HepG2 (cell line): ENCODE measurements around the gene MCRIP2. TPM values are rescaled to one million over a fixed set of nuclear protein-coding genes. Genes with fewer than 3 reads are reported as not detected.

Experiments
- CCAR2 ChIP-seq: fragments of 200-400 bp; formaldehyde crosslinking; optimal IDR thresholded peaks from 2 replicates; pipeline ENCODE3; 2018; ENCODE audit warnings: low read depth, mild to moderate bottlenecking, low read length, moderate library complexity
- EEA1 ChIP-seq: sonication (generic); formaldehyde crosslinking; IDR thresholded peaks from 2 replicates; pipeline ENCODE4 v1.5.1; 2020; ENCODE audit warnings: mild to moderate bottlenecking, missing genetic modification reagents, borderline replicate concordance
- KDM3A ChIP-seq: IDR thresholded peaks from 2 replicates; pipeline ENCODE4 v1.6.1; 2018; ENCODE audit warnings: low read depth, missing compliant biosample characterization
- LRRFIP1 ChIP-seq: sonication (generic); formaldehyde crosslinking; conservative IDR thresholded peaks from 2 replicates; pipeline ENCODE4 v1.4.0; 2020; ENCODE audit warnings: missing genetic modification reagents
- MXI1 ChIP-seq: IDR thresholded peaks from 3 replicates; pipeline ENCODE4 v1.6.1; 2012; ENCODE audit warnings: low read depth, low read length, inconsistent platforms, borderline replicate concordance
- NR2F1 ChIP-seq, 2 experiments: fragments of 450-650 bp in 1 of 2; formaldehyde crosslinking in 1 of 2; IDR thresholded peaks; 2 replicates each; pipeline versions ENCODE4 v1.5.0 to v1.6.1; 2016 to 2020; ENCODE audit warnings: mild to moderate bottlenecking in 1 of 2, missing compliant biosample characterization in 1 of 2, missing genetic modification reagents in 1 of 2, moderate library complexity in 1 of 2
- NR2F6 ChIP-seq, 2 experiments: IDR thresholded peaks; 2 replicates each; pipeline ENCODE4 v1.6.1; 2016; ENCODE audit warnings: antibody characterized with exemption in 1 of 2, mild to moderate bottlenecking in 1 of 2
- ONECUT2 ChIP-seq: sonication (generic); formaldehyde crosslinking; IDR thresholded peaks from 2 replicates; pipeline ENCODE4 v1.4.0; 2020; ENCODE audit warnings: missing genetic modification reagents
- POLR2AphosphoS5 ChIP-seq: IDR thresholded peaks from 2 replicates; pipeline ENCODE4 v1.6.1; 2012; ENCODE audit warnings: low read depth, low read length
- RCOR2 ChIP-seq: IDR thresholded peaks from 2 replicates; pipeline ENCODE4 v1.6.1; 2016; ENCODE audit warnings: missing biosample characterization, missing genetic modification reagents
- TIGD3 ChIP-seq: sonication (generic); formaldehyde crosslinking; IDR thresholded peaks from 2 replicates; pipeline ENCODE4 v1.5.1; 2020; ENCODE audit warnings: mild to moderate bottlenecking, missing genetic modification reagents, borderline replicate concordance
- TRIM22 ChIP-seq: fragments of 450-650 bp; IDR thresholded peaks from 2 replicates; pipeline ENCODE4 v1.6.1; 2017
- XRCC5 ChIP-seq: fragments of 200-400 bp; formaldehyde crosslinking; optimal IDR thresholded peaks from 2 replicates; pipeline ENCODE3; 2017; ENCODE audit warnings: mild to moderate bottlenecking, low read length
- YY1 ChIP-seq: IDR thresholded peaks from 2 replicates; pipeline ENCODE4 v1.6.1; 2011; ENCODE audit warnings: low read length, low read depth, moderate library complexity, mild to moderate bottlenecking; ENCODE audit not compliant: insufficient read depth, insufficient replicate concordance
- ZBTB8A ChIP-seq: sonication (generic); formaldehyde crosslinking; IDR thresholded peaks from 2 replicates; pipeline ENCODE4 v1.4.0; 2020; ENCODE audit warnings: mild to moderate bottlenecking, low read depth, missing genetic modification reagents, borderline replicate concordance
- ZMAT5 ChIP-seq: sonication (generic); formaldehyde crosslinking; IDR thresholded peaks from 2 replicates; pipeline ENCODE4 v1.5.0; 2020; ENCODE audit warnings: mild to moderate bottlenecking, low read depth, missing genetic modification reagents, borderline replicate concordance
- ZNF280B ChIP-seq: sonication (generic); formaldehyde crosslinking; IDR thresholded peaks from 2 replicates; pipeline ENCODE4 v1.5.0; 2020; ENCODE audit warnings: missing genetic modification reagents, mild to moderate bottlenecking, borderline replicate concordance
- ZNF292 ChIP-seq: sonication (generic); formaldehyde crosslinking; IDR thresholded peaks from 2 replicates; pipeline ENCODE4 v1.8.1; 2022; ENCODE audit warnings: mild to moderate bottlenecking, low read depth, missing genetic modification reagents, borderline replicate concordance
- ZNF3 ChIP-seq: IDR thresholded peaks from 2 replicates; pipeline ENCODE4 v1.7.0; 2017; ENCODE audit warnings: inconsistent platforms
- ZNF564 ChIP-seq: sonication (generic); formaldehyde crosslinking; IDR thresholded peaks from 2 replicates; pipeline ENCODE4 v1.8.1; 2023; ENCODE audit warnings: mild to moderate bottlenecking, missing genetic modification reagents
- ZNF570 ChIP-seq: sonication (generic); formaldehyde crosslinking; IDR thresholded peaks from 2 replicates; pipeline ENCODE4 v1.4.0; 2020; ENCODE audit warnings: mild to moderate bottlenecking, missing genetic modification reagents, borderline replicate concordance
- ZNF580 ChIP-seq: IDR thresholded peaks from 2 replicates; pipeline ENCODE4 v1.6.1; 2016; ENCODE audit warnings: low read depth, borderline replicate concordance
- ZNF720 ChIP-seq: sonication (generic); formaldehyde crosslinking; IDR thresholded peaks from 2 replicates; pipeline ENCODE4 v1.4.0; 2020; ENCODE audit warnings: missing genetic modification reagents
- ZNF879 ChIP-seq: sonication (generic); formaldehyde crosslinking; IDR thresholded peaks from 2 replicates; pipeline ENCODE4 v1.8.1; 2023; ENCODE audit warnings: missing genetic modification reagents
- polyA plus RNA-seq, 8 experiments: library from polyadenylated mRNA; depleted of rRNA in 3 of 8; stranded (reverse) in 7 of 8; unstranded in 1 of 8; fragments of >200 nt; fragmentation: Illumina TruSeq in 4 of 8; extraction: Trizol in 4 of 8; gene quantifications; 2 replicates each; pipeline versions ENCODE4 v1.2.1 to v1.2.3, GENCODE V29; 2011 to 2016; ENCODE audit warnings: low read depth in 4 of 8, missing spikeins in 1 of 8, mixed read lengths in 1 of 8; ENCODE audit not compliant: insufficient read depth in 1 of 8
- total RNA-seq, 5 experiments: library from RNA; depleted of rRNA; stranded (reverse); fragments of >200 nt; fragmentation: Illumina TruSeq; extraction: Trizol; gene quantifications; 2 replicates each; pipeline ENCODE4 v1.2.3, GENCODE V29; 2016; ENCODE audit warnings: low read depth in 1 of 5

Gene MCRIP2
- total and polyA plus RNA-seq, 2 of the 13 experiments (the other 11 are each of a cell fraction or from before 2014, with no cell fraction given): 39.6 to 76.7 TPM

- no peak for TF ChIP-seq TIGD3
- no peak for TF ChIP-seq ZNF720 (CRISPR knock-in tag)
- peak; percentile 28 to 43; a peak in 2 of 4 replicates for TF ChIP-seq NR2F1 (CRISPR knock-in tag; IDR thresholded peaks at IDR 0.05)
- TF ChIP-seq ZNF280B (CRISPR knock-in tag): no peak
- TF ChIP-seq ZNF580: no peak
- no peak for TF ChIP-seq CCAR2
- TF ChIP-seq ONECUT2 (CRISPR knock-in tag): no peak
- TF ChIP-seq KDM3A (CRISPR knock-in tag): no peak
- no peak for TF ChIP-seq XRCC5
- no peak for TF ChIP-seq ZNF570
- no peak for TF ChIP-seq LRRFIP1 (CRISPR knock-in tag)
- TF ChIP-seq MXI1: 0 out of 3 replicates have a peak, but pooled peaks have one; percentile 4
- TF ChIP-seq POLR2AphosphoS5: peak; percentile 26; the same call in 1 of the 2 replicates
- no peak for TF ChIP-seq ZNF879
- TF ChIP-seq ZBTB8A (CRISPR knock-in tag): no peak
- TF ChIP-seq EEA1 (CRISPR knock-in tag): no peak
- no peak for TF ChIP-seq ZMAT5
- no peak for TF ChIP-seq ZNF3 (CRISPR knock-in tag)
- TF ChIP-seq ZNF564 (CRISPR knock-in tag): no peak
- peak; percentile 87 for TF ChIP-seq NR2F6 (IDR thresholded peaks at IDR 0.05)
- peak; percentile 55 for TF ChIP-seq NR2F6 (CRISPR knock-in tag; IDR thresholded peaks at IDR 0.05)
- no peak for TF ChIP-seq TRIM22
- no peak for TF ChIP-seq ZNF292 (CRISPR knock-in tag)
- no peak for TF ChIP-seq YY1
- TF ChIP-seq RCOR2 (CRISPR knock-in tag): no peak
These were observed 11.8 kb upstream of the MCRIP2 start (continued) for GRCh38 chr16:629833-630248.
